GM19468 (cell line): ENCODE measurements around the gene ZW10.
"Not testable (repeated sequence)": the region's sequence is repeated elsewhere in the genome, so short reads cannot be mapped to it uniquely, and the experiment has no call there.

Source experiments
- ATAC-seq: cut with Tn5 transposase; IDR thresholded peaks from one replicate; pipeline ENCODE4 v1.9.1; 2021; ENCODE audit warnings: mild to moderate bottlenecking, moderate library complexity, moderate number of reproducible peaks; ENCODE audit not compliant: unreplicated experiment; ENCODE audit errors: extremely low read depth

Gene ZW10, protein sequence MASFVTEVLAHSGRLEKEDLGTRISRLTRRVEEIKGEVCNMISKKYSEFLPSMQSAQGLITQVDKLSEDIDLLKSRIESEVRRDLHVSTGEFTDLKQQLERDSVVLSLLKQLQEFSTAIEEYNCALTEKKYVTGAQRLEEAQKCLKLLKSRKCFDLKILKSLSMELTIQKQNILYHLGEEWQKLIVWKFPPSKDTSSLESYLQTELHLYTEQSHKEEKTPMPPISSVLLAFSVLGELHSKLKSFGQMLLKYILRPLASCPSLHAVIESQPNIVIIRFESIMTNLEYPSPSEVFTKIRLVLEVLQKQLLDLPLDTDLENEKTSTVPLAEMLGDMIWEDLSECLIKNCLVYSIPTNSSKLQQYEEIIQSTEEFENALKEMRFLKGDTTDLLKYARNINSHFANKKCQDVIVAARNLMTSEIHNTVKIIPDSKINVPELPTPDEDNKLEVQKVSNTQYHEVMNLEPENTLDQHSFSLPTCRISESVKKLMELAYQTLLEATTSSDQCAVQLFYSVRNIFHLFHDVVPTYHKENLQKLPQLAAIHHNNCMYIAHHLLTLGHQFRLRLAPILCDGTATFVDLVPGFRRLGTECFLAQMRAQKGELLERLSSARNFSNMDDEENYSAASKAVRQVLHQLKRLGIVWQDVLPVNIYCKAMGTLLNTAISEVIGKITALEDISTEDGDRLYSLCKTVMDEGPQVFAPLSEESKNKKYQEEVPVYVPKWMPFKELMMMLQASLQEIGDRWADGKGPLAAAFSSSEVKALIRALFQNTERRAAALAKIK

DNA sequence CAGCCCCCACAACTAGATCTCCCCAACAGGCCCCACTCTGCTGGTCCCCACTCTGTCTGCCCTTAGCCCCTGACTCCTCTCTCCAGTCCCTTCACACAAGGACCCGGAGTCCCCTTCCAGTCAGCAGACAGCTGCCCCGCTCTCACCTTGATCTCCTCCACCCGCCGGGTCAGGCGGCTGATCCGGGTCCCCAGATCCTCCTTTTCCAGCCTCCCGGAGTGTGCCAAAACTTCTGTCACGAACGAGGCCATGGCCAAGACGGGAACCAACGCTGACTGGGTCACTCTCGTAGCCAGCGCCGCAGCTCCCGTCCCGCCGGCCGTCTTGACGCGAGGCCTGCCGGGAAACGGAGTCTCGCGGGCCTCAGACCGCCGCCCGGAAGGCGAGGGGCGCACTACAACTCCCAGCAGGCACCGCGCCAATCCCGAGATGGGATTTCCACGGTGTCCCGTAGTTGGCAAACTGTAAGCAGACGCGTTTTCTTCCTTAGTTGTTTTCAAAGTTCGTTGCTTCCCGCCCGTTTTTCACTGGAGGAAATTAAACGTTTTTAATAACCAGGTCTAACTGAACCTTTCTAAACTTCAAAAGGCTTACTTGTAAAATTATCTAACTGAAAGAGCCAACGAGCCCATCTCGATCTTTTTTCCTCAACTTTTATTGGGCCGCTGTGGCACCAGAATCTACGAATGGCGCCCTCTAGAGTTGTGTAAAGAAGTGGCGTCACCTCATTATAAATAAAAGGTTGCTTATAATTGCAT, at the start of gene ZW10:
ZW10 (minus strand) TSS at position 277 of the 758 bp plus-strand sequence; CDS start at position 251, 26 bp downstream.
- peak; percentile 98 for ATAC-seq

DNA sequence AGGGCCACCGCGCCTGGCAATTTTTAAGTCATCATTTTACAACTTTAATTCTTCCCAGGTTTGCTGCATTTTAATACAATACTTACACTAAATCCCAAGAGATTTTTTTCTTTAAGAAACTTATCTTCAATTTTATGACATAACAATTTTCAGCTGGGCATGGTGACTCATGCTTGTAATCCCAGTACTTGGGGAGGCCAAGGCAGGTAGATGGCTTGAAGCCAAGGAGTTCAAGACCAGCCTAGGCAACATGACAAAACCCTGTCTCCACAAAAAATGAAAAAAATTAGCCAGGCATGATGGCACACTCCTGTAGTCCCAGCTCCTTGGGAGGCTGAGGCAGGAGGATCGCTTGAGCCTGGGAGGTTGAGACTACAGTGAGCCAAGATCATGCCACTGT, 44.9 kb upstream of the ZW10 start:
- no peak for ATAC-seq

DNA sequence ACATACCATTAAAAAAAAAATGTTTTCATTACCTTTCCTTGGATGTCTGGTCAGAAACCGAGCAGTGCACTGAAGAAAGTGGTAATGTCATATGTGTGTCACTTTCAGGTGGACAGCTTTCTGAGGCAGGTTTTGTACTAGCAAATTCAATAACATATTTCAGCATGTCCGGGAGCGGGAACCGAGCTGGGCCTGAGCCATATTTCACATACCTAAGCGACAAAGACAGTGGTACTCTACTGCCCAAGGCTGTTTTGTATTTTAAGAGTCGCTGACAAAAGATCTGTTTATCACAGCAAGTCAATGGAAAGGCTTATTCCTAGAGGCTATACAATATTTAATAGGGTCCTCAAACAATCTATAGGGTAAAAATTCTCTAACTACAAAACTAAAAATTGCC, 44.1 kb upstream of the ZW10 start:
- no peak for ATAC-seq

DNA sequence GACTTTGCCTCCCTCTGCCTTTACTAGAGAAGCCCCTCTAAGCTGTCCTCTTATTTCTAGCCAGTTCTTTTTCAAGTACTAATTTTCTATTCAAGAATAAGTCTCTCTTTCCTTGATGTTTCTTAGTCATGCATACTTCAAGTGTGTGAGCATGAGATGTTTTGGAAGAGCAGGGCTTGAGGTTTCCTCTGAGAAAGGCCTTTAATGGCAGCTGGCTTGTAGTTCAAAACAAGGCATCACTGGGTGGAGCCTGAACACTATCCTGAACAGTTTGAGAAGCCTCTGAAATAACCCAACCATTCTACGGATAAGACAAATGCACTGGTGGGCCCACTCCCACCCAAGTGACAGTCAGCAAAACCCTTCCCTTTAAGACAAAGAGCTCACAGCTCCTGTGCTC, 43.7 kb upstream of the ZW10 start:
- ATAC-seq = no peak

DNA sequence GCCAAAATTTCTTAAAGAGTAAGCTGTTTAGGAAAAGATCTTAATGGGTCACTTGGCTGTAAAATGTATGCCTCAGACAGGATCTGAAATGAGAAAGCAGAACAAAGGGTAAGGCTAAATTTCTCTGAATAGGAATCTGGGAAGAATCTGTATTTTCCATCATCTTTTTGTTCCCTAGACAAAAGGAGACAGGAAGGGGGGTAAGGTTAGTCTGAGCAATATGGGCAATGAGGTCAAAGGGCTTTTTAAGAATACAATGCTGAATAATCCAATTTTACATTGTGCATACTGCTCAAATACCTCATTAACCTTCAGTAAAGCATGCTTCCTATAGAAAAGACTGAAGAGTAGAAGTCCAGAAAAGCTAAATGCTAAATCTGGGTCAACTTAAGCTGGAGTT, 40.7 kb upstream of the ZW10 start:
- ATAC-seq = no peak

DNA sequence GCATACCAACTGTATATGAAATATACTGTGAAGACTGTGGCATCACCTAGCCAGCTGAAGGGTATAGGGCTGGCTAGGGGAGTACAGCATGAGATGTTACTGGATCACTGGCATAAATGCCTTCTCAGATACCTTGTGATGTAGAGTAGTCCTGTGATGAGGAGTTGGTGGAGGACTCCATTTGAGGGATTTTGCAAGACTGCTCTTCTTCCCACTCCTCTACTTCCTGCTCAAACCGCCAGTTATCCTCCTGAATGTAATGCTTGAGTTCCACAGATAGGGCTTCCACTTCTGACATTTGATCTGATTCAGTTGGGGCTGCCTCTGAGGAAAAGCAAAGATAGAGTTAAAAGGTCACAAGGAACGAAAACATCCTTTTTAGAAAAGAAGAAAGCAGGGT, 35.4 kb upstream of the ZW10 start:
- no peak for ATAC-seq

DNA sequence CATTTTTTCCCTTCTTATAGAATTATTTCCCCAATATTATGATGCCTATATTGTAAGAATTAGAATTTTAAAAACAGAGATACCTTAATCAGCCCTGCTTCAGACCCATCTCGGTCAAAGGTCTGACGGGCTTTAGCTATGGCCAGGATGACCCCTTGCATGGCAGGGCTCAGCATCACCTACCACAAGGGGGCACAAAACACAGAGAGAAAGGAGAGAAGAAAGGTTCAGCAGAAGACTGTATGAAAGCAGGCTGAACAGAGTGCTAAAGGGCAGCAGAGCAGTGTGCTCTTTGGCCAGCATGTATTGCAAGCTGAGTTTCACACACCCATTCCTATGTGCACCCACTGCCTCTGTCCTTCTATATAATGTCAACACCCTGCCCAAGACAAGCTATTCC, 32.9 kb upstream of the ZW10 start:
- no peak for ATAC-seq

DNA sequence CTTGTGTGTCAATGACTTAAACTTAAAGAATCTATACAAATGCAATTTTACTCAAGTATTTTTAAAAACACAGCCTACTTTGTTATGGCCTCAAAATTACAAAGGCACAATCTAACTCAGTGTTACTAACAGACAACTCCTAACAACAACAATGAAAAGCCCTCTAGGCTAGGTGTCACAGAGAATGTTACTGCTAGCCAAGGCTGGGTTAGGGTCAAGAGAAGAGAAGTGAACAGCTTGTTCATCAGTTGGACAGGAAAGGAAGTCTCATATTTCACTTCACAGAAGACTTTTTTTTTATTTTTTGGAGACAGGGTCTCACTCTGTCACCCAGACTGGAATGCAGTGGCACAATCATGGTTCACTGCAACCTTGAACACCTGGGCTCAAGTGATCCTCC, 32.1 kb upstream of the ZW10 start:
- no peak for ATAC-seq

DNA sequence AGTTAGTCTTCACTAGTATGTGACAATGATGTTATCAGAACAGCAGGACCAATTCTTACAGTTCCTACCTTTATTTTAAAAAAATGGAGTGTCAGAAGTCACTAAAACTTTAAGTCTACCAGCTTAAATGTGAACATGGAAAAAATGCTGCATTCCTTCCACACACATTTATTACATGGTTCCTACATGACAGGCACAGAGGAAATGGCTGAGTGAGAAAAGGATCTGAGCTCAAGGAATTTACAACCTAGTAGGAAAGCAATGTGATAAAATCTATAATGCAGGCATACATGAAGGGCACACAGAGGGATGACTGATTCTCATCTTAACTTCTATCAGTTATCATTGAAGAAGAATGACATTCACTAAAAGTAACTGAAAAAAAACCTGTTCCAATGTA, 29.1 kb upstream of the ZW10 start:
- no peak for ATAC-seq

DNA sequence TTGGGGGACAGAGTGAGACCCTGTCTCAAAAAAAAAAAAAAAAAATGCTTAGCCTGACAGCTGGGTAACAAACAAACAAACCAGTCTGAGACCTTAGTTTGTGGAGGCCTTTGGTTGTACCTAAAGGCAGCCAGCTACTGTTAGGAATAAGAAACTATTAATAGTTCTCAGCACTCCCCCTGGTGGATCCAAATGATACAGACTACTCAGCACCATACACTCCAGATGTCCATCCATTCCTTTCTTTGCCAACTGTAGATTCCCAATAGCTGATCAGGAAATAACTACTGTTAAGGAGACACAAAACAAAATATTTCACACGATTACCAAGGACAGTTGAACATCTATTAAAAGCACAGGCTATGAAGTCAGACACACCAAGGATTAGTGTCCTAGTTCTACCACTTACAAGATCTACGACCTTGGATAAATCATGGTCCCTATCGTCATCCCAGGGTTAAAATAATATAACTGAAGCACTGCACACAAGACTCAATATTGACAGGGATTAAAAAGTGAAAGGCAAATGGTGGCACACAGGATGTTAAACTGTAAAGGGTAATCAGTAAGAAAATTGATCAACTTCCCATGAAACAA, 23.3 kb upstream of the ZW10 start:
- no peak for ATAC-seq

DNA sequence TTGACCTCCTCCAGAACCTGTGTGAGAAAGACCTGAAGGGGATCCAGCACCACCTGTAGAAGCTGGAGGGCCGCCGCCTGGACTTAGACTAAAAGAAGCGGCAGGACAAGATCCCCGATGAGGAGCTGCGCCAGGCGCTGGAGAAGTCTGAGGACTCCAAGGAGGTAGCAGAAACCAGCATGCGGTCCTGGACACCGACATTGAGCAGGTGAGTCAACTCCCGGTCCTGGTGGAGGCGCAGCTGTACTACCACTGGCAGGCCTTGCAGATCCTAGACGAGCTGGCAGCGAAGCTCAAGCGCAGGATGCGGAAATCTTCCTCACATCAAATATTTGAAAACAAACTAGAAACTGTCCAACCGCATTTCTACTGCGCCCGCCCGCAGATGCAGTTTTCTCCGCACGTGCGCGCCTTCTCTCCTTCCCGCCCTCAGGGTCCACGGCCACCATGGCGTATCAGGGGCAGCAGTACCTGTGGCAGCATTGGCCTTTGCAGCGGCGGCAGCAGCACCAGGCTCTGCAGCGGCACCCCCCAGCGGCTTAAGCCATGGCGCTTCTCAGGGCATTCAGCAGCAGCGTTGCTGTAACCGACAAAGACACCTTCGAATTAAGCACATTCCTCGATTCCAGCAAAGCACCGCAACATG, 16.3 kb upstream of the ZW10 start:
- ATAC-seq = no peak

DNA sequence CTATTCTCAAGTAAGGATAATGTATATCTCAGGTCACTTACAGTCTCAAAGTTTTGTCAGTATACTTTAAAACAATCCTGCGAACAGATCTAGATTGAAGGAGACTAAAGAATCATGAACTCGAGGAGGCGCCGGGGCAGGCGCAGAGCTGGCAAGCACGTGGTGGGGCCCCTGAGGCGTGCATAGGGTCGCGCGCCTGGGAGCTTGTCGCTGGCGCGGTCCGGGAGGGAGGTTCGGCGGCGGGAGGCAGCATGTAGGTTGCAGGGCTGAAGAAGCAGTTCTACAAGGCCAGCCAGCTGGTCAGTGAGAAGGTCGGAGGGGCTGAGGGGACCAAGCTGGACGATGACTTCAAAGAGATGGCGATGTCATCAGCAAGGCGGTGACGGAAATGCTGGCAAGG, 15.5 kb upstream of the ZW10 start:
- ATAC-seq = not testable (repeated sequence)

DNA sequence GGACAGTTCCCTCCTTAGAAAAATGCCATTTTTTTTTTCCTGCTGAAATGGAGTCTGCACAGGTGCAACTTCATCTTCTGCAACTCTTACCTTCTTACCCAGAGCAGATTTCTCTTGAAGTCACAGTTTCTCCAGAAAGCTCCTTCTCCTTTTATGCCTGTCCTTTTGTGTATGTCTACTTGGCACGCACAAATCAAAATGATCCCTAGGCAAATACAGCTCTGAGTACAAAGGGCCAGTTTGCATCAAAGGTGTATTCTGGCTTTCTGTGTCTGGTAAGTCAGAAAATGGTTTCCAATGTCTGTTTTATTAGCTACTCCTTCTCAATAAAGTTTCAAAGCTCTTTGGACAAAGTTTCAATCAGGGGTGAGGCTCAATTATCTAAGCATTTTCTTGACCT, 8.6 kb upstream of the ZW10 start:
- no peak for ATAC-seq

DNA sequence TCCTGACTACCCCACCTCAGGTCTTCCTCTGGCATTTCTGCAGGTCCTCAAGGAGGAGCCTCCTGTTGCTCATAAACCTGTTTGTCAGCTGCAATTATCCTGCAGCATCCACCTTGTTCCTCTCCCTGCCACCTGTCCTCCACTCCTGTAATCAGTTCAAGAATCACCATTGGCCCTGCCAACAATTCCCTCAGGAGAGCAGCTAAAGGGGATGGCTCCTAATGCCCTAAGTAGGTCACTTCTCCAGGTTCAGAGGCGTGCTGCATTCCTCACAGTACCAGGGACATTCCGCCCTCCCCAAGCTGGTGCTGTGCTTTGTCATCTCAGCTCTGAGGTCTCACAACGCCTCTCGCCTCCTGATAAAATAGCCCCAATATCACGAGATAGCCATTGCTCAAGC, 8.2 kb upstream of the ZW10 start:
- ATAC-seq = no peak

DNA sequence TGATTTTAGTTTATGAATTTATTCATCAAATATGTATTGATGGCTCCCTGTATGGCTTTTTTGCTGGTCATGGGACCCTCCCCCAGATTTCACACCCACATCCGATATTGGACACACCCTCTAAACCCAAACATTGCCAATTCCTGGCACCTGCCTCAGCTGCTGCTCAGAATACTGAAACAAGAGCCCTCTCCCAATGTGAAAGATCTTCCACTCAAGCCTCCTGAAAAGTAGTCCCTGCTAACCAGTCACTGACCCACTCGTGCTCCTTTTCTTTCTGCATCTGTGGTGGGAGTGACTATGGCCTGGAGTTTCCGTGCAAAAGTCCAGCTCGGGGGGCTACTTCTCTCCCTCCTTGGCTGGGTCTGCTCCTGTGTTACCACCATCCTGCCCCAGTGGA, 6.0 kb upstream of the ZW10 start, which contains the start of gene CLDN25:
CLDN25 (plus strand) TSS at position 301 of the 400 bp plus-strand sequence; CDS start at position 301, 0 bp downstream.
- ATAC-seq = no peak

DNA sequence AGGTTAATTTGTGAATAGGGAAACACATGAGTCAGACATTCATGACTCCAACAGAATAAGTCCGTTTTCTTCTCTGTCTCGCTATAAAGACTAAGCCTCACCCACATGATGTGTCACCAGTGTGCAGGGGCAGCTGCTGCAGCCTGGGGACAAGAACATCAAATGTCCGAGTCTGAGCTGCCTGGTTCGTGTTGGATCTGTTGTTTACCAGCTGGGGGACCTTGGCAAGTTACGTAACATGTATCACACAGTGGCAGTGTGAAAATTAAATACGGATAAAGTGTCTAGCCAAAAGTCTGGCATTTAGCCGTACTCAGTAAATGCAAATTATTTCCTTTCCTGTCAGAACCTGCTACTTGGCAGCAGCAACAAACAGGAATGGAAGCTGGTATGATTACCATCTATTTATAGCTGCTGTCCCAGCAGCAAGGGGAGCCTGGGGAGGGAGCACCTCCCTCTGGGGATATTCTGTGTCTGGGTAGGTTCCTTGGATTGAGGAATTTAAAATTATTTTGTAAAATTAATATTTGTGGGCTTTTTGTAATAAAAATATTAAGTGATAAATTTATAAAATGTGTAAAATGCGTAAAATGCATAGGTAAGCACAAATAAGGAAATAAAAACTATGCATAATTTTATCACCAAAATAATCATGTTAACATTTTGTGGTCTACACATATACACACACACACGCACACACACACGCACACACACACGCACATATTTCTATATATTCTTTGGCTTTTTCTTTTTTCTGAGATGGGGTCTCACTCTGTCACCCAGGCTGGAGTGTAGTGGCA, 4.8 kb upstream of the ZW10 start:
- ATAC-seq = no peak

DNA sequence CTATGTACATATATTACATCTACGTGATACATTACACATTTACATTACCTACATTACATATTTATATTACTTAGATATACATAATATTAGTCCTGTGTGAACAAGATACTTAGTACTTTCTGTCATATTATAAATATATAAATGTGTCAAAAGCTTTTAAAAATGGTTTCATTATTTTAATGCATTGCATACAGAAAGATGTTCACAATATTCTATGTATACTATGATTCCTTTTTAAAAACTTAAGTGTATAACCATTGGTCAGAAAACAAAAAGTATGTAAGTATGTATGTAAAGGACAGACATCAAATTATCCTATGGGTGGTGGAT, 647 bp upstream of the ZW10 start:
- no peak for ATAC-seq

DNA sequence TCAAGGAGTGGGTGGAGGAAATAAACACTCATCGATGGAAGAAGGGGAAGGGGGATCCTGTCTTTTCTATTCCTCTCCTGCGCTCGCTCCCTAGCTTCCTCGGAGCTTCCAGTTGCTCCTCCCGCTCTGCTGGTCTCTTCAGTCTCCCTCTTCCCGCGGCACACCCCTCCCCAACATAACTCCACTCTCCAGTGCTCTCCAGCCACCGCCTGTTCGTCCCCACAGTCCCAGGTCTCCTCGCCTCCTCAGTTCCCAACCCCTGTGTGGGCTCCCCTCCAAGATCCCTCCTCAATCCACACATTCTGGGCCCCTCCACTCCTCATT, 438 bp downstream of the ZW10 start:
- no peak for ATAC-seq

DNA sequence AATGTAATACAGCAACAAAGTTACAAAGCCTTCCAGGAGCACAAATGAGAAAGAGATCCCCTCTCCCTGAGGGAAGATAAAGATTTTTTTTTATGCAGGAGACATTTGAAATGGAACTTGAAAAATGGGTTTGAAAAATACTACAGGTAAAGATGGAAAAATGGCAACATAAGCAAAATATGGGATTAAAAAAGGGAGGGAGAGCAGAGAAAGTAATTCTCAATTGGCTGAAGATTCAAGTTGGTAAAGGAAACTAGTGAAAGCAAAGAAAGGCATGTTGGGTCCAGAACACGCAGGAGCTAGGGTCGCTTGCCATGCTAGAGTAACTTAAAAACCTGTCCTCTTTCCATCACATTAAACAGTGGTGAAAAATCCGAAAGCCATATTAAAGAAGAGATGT, 1.5 kb downstream of the ZW10 start:
- no peak for ATAC-seq
